Keratinocyte (primary cell): ENCODE measurements around the gene HARBI1.

Experiments
- CTCF ChIP-seq, 3 experiments: IDR thresholded peaks in 1 of 3; conservative IDR thresholded peaks in 1 of 3; optimal IDR thresholded peaks in 1 of 3; 2 replicates in 2 of 3; 3 replicates in 1 of 3; pipeline versions ENCODE3 to v1.5.1; 2011; ENCODE audit warnings: low read length in 3 of 3, mild to moderate bottlenecking in 3 of 3, moderate library complexity in 2 of 3, control low read depth in 1 of 3, inconsistent platforms in 1 of 3; ENCODE audit not compliant: insufficient read depth in 2 of 3; ENCODE audit errors: extremely low read depth in 1 of 3
- EZH2 ChIP-seq: IDR thresholded peaks from one replicate; pipeline ENCODE4 v1.6.1; 2012; ENCODE audit warnings: inconsistent platforms, mild to moderate bottlenecking, low read length, moderate library complexity

DNA sequence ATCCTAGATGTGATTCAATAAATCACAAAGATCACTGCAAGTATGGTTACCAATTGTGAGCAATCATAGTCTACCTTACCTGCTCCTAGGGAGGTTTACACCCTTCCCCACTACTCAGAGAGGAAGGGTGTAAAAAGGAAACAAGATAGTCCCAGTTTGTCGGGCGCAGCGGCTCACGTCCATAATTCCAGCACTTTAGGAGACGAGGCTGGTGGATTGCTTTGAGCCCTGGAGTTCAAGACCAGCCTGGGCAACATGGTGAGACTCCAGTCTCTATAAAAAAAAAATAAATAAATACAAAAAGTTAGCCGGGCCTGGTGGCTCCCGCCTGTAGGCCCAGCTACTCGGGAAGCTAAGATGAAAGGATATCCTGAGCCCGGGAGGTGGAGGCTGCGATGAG, 22.2 kb downstream of the HARBI1 start:
- no peak for TF ChIP-seq CTCF (optimal IDR thresholded peaks at IDR 0.05 in 1 of 3, IDR thresholded peaks at IDR 0.05 in 1 of 3, conservative IDR thresholded peaks at IDR 0.05 in 1 of 3; ENCODE audit: extremely low read depth in 1 of 3, insufficient read depth in 2 of 3, low read length in 3 of 3)
- TF ChIP-seq EZH2, result no peak
